Hematopoietic multipotent progenitor cell treated with erythropoietin and hydrocortisone succinate and interleukin-3 and kit ligand, for 6 days (in vitro differentiated cells): ENCODE data around the gene PARP14.
"Not testable (repeated sequence)": the region's sequence is repeated elsewhere in the genome, so short reads cannot be mapped to it uniquely, and the experiment has no call there.

ENCODE experiments used
- DNase-seq: peaks from one replicate; pipeline ENCODE4 v3.0.0-alpha.2; 2015

The PARP14 gene

DNA sequence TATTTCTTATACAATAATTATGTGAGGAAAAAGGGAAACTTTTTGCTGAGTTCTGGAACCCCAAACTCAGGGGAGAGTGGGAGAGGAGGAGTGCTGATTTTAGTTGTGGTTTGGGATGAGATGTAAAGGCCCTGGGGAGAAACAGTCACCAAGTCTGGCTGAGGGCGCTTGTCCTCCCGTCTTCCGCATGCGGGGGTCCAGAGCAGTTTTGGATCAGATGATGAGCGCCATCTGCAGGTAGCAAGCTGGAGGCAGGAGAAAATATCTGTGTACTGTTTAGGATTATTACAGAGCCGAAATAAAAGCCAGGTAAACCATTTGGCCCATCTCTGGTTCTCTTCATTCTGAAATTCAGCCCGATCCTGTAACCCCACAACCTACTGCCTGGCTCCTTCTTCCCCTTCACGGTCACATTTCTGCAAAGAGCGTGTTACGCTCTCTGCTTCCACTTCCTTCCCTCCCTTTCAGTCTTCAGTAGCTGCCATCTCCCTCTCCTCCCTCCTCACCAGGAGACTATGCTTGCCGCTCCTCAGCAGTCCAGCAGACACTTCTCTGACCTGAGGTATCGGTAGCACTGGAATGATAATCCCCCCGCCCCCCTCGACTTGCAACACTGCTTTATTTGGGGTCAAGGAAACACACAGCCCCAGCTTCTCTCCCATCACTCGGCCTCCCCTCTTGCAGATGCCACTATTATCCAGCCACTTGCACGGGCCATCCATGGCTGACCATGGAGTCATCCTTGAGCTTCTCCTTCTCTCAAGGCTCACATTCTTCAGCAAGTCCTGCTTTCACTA is 1.4 kb upstream of the PARP14 start:
- DNase-seq = peak; percentile 94

DNA sequence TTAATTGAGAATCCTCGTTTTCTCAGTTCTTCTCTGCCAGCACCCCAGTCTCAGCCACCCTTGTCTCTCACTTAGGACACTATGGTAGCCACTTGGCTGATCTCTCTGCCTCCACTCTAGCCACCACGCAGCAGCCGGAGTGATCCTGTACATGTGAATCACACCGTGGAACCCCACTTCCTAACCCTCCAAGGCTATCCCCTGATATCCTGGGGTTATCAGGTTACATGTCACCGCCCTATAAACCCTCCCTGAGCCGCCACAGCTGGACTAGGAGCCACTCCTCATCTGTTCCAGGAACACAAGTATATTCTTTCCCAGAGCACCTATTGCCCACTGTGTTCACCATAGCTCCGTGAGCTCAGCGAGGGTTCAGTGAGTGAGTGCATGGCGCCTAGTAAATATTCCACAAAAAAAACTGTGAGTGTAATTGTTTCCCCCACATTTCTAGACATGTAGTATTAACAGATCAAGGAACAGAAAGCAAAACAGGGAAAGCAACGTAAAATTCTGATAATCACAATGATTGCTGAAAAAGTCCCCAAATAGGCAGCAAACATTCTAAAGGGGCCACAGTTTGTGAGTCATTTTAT is 661 bp upstream of the PARP14 start:
- peak; percentile 66 for DNase-seq

DNA sequence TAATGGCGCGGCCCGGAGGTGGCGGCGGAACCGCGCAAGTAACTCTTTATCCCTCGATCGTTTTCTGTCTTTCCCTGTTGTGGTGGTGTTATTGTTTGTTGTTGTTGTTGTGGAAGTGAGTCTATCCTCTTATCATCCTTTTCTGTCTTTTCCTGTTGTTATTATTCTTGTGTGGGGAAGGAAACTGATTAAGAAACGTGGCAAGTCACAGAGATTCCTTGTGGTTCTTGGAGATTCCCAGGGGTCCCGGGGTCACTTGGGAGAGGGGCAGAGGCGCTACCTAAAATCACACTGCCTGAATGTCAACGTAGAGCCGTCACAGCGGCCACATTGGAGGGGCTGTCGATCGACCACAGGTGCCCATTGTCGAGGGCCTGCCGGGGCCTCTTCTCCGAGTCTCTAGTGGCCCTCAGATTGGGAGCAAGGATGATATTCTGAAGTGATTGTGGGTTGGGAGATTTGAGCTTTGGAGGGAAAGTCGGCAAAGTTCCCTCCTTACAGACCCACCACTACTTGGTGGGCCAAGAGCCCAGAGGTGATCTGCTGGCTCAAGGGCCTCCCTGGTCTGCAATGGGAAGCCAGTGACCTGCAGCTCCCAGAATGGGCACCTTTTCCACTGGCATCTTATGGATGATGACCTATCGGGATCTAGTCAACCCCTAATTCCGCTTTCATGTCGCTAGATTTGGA is 790 bp downstream of the PARP14 start:
- DNase-seq = peak; percentile 24

DNA sequence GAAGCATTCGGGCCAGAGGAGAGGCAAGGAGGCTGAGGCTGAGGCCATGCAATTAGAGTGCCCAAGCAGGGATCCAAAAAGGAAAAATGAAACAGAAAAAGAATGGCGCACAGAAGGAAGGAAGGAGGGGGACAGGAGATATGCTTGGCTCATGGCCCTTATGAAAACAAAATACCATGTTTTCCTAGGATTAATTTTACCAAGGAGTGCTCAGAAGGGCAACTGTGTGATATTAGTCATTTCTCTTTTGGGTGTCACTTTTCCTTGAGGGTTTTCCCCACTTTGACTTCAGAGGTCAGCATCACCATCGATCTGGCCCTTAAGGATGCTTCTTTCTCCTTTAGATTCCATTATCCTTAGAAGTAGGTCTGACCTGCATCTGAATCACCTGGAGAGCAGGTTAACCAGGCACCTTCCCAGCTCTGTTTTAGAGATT is 1.4 kb downstream of the PARP14 start:
- DNase-seq = peak; percentile 17

DNA sequence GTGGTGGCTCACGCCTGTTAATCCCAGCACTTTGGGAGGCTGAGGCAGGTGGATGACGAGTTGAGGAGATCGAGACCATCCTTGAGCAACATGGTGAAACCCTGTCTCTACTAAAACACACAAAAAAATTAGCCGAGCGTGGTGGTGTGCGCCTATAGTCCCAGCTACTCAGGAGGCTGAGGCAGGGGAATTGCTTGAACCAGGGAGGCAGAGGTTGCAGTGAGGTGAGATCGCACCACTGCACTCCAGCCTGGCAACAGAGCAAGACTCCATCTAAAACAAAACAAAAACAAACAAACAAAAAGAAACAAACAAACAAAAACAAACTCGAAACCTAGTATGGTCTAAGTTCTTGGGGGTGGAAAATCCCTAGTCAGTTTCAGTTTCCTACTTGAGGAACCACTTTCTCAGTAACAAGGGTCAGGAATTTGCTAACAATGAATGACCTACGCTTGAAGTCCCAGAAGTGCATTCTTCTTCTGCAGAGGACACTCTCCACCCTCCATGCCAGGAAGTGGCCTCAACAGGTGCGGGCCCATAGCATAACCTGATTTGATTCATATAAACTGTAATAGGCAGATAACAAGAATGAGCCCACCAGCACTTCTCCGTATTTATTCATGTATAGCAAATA is 2.3 kb downstream of the PARP14 start:
- not testable (repeated sequence) for DNase-seq

DNA sequence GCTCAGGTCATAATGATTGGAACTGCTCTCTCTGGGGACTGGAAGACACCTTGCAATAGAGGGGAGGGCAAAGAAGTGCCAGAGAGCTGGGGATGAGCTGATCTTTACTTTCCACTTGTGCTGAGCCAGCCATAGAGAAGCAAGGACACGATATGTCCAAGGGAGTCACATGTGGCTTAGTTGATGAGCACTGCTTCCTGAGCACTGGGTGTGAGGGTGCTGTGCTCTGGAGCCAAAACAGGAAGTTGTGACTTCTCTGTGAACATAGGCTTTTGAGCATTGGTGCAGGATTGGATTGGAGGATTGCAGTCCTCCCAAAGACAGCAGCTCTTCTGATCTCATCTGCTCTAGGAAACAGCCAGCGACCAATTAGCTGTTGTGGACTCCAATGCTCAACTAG is 6.7 kb downstream of the PARP14 start:
- no peak for DNase-seq

DNA sequence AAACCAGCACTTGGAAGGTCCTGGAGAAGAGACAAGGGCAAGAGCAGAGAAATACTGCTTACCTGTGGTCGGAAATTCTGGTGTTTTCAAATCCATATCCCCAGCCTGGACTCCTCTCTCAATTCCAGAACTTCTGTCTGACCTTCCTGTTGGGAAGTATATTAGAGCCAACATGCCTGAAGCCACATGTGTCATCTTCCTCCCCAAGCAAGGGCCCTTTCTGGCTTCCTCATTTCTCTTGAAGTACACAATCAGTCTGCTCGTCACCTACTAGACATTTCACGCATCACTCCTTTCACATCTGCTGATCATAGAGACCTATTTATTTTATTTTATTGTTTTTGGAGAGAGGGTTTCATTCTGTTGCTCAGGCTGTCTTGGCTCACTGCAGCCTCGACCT is 8.4 kb downstream of the PARP14 start:
- DNase-seq = no peak

DNA sequence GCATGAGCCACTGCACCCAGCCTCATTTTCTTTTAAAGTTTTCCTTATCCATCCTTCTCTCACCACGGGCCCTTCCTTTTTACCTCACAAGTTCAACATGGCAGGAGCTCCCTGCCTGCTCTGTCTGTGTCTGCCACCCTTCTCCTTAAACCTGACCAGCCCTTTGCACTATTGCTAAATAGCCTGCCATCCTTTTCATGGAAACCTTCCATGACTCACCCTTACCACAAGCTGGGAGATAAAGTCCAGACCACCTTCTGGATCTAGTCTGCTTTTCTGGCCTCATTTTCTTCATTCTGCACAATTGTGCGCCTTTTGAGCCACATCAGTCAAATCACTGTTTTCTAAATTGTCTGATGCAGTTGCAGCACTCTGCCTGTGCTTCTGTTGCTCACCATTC is 8.9 kb downstream of the PARP14 start:
- peak; percentile 25 for DNase-seq

DNA sequence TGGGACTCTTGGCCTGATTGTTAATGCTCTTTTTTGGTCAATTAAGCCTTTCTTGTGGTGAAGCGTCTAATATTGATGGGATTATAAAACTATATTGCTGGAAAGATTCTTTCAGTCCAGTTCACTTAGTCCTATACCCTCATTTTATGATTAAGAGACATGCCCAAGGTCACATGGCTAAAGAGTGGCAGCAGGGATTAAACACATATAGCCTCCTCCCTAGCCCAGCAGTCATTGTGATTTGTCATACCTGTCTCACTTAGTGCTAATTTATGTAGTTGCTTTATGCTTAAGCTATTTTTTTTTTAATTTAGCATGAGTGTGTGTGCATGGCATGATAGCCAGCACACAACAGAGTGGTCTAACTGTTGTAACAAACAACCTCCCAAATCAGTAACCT is 9.5 kb downstream of the PARP14 start:
- DNase-seq = no peak

DNA sequence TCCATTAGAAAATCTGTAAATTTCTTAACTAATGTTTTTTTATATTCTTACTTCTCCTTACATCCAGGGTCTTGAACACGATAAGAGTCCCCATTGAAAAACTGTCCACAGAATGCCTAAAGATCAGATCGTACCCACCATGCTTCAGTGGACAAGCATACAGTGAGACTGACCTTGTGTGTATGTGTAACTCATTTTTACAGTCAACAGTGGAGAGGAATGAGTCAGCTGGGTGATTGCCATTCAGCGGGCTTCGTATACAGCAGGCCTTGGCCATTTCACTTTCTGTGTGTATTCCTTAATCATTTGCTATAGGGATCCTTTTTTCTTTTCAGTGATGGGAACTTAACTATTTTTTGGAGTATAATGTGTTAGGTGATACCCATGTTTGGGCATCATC is 10.6 kb downstream of the PARP14 start:
- DNase-seq = no peak

DNA sequence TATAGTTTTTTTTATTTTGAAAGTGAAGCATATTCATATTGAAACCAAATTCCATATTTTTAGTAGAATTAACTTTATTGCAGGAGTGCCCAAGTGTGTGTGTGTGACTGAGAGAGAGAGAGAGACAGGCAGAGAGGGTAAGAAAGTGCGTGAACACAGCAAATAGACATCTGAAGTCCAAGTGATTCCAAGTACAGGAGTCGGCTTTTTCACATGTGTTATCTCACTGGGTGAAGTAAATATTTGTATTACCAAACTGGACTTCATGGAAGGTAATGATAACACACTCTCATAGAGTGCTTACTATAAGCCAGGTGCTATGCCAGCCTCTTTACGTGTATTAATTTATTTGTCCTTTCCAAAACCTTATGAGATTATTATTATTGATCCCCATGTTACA is 12.0 kb downstream of the PARP14 start:
- no peak for DNase-seq

DNA sequence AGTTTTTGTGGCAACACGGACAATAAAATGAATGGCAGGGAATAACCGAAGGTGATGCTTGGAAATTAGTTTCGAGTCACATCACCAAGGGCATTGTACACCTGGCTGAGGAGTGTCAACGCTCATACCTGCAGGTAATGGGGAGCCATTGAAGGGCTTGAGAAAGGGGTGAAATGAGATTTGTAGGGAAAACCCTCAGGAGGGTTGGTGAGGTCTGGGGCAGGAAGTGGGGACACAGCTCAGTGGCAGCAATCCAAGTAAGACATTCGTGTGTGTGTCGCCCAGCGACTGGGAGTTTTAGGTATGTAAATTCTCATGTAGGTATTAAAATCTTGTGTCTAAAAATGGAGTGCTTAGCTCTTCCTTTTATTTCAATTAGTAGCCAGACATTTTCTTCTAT is 14.3 kb downstream of the PARP14 start:
- DNase-seq = no peak

DNA sequence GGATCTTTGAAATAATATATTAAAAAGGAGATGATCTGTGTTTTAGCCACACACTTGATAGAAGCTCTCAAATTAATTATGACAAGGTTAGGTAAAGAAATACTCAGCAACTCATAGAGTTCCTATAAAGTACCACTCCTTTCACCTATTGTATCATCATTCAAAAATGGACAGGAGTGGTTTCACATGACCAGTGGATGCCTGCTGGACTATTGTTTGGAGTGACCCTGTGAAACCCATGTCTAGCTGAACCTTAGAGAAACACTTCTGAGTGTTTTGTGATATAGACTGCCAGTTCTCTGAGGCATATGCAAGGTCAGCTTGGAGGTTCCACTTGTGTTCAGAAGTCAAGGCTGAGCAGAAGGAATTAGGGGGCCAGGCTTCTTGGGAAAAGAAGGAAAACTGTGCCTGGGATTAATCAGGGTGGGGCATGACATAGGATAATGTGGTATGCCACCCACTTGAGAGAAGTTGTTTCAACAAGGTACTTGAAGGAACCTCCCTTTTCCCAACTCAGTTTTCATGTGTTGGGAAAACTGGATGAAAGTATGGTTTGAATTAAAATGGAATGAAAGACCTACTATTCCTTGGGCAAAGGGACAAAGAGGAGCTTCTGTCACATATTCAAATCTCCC is 15.4 kb downstream of the PARP14 start:
- DNase-seq = no peak

DNA sequence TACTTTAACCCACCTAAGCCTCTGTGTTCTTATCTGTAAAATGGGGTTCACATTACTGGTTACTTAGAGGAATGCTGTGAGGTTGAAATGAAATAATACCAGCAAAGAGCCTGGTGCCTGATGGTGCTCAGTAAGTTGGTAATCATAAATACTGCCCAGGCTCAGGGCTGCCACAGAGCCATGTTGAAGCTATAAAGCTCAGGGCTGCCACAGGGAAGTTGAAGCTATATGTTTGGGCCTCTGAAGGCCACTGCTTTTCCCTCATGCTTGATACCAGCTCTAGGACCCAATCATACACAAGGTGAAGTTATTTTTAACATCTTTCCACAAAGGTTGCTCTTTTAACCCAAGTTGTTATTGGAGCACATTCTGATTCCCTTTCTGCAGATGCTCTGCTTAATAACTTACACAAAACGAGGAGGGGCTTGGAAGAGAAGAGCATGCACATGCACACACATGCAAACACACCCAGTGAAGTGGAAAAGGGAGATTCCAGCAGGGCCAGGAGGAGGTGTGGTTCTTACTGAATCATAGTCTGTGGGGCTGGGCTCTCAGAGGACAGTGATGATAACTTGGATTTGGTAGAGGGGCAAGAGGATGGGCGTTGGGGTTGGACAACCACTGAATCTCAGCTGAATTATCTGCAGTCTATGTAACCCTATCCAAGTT is 17.4 kb downstream of the PARP14 start:
- DNase-seq = no peak

DNA sequence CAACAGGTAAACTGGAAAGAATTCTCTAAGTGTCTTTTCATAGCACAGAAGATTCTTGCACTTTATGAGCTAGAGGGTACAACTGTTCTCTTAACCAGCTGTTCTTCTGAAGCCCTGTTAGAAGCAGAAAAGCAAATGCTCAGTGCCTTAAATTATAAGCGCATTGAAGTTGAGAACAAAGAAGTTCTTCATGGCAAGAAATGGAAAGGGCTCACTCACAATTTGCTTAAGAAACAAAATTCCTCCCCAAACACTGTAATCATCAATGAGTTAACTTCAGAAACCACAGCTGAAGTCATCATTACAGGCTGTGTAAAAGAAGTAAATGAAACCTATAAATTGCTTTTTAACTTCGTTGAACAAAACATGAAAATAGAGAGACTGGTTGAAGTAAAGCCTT is 19.6 kb downstream of the PARP14 start:
- no peak for DNase-seq

DNA sequence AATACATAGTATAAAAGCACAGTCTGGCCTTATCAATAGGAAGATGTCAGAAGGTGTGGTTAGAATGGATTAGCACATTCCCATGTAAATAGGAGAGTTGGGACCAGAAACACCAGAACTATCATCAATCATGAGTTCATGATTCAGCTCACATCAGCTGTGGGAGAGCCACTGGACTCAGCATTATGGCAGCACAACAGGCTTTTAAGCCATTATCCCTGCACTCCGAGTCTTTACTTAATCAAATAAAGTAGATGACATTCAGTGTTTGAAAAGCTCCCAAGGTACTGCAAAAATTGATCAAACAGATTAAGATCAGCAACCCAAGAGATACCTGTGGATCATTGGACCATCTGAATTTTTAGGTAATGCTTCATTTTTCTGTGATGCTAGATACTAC is 24.7 kb downstream of the PARP14 start:
- no peak for DNase-seq

DNA sequence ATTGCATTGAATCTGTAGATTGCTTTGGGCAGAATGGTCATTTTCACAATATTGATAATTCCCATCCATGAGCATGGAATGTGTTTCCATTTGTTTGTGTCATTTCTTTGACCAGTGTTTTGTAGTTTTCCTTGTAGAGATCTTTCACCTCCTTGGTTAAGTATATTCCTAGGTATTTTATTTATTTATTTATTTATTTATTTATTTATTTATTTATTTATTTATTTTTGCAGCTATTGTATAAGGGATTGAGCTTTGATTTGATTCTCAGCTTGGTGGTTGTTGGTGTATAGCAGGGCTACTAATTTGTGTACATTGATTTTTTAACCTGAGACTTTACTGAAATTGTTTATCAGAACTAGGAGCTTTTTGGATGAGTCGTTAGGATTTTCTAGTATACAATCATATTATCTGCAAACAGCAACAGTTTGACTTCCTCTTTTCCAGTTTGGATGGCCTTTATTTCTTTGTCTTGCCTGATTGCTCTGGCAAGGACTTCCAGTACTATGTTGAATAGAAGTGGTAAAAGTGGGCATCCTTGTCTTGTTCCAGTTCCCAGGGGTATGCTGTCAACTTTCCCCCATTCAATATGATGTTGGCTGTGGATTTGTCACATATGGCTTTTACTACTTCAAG is 30.1 kb downstream of the PARP14 start:
- not testable (repeated sequence) for DNase-seq

DNA sequence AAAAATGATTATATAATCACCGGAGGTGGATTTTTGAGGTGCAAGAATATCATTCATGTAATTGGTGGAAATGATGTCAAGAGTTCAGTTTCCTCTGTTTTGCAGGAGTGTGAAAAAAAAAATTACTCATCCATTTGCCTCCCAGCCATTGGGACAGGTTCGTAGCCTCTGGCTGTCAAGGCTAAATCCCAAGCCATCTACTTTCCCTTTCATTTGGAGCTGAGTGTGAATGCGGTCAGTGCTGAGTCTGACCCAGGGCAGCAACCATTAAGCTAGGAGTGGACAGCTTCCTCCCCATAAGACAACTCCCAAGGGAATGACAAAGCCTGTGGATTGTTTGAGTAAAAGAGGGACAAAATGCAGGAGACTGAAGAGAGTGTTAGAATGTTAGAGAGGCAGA is 33.6 kb downstream of the PARP14 start:
- no peak for DNase-seq

DNA sequence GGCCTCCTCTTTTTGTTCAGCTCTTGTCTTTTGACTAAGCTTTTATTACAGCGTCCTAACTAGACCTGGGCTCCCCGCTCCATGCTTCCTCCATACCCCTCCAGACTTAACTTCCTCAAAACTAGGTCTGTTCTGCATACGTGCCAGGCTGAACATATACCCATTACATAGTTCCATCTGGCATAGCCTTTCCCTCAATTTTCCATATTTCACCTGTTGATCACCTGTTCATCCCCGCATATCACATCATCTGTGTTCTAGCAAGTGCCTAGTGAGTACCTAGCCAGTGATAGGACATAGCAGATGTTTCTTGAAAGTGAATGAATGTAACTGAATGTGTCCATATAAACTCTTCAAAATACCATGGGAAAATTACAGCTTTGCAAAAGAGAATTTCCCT is 36.0 kb downstream of the PARP14 start:
- no peak for DNase-seq

DNA sequence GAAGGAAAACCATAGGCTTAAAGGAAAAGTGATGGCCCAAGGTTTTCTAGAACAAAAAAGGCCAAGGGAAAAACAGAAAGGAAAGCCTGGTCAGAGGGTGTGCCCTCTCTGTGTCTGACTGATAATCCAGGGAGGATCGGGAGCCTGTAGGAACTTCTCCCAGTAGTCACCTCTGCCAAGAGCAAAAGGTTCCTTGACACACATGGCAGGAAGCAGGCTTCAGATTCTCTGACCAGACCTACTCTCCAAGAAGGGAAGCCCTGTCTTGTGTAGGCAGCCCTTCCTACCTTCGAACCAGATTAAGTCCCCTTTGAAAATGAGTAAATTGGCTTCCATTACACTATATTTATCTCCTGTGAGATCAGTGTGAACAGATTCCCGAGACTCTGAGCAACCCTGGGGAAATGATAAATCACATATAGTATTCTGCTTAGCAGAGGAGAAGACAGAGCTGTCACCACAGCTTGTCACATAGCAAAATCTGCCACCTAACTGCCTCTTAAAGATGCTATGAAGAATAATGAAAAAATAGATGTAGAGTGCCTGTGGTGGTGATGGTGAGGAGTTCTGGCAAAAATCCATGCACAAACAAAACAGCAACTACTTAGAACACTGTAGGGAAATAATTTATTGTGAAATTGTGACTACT is 38.8 kb downstream of the PARP14 start:
- DNase-seq = no peak

DNA sequence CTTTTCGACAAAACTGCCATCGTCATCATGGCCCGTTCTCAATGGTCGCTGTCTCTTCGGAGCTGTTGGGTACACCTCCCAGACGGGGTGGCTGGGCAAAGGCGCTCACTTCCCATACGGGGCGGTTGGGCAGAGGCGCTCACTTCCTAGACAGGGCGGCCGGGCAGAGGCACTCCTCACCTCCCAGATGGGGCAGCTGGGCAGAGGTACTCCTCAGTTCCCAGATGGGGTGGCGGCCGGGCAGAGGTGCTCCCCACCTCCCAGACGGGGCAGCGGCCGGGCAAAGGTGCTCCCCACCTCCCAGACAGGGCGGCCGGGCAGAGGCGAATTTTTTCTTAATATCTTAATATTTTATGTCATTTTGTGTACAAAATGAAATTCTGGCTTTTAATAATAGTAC is 44.5 kb downstream of the PARP14 start:
- DNase-seq = no peak

DNA sequence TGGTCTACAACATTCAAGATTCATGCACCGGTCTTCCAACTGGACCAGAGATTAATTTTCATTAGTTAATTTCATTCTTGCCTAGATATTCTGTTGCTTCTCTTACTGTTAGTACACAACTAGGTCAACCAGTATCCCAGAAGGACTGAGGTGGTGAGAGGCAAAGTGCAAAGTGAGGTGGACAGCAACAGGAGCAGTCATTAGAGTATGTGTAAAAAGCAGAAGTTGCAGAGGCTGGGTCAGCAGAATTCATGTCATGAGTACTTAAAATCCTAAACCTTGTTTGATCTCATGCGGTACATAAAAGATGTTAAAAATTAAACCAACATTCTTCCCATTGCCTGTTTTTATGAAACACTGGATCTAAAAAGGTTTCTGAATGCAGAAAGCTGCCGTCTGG is 46.7 kb downstream of the PARP14 start:
- no peak for DNase-seq
